ENCODE results near the gene DHRSX.

GRCh38 chrX:2231570-2232192, 269.1 kb downstream of the DHRSX start:
- no peak for TF ChIP-seq CTCF (IDR thresholded peaks at IDR 0.05; ENCODE audit: insufficient read depth, low read depth, low read length)
- TF ChIP-seq EZH2 (IDR thresholded peaks at IDR 0.05; ENCODE audit: insufficient read depth, low read length) = no peak
